HEK293T (cell line): ENCODE results near the gene REEP2.

Experiments used
- ARNT ChIP-seq: fragments of 450-650 bp; IDR thresholded peaks from 2 replicates; pipeline ENCODE4 v1.6.1; 2017; ENCODE audit warnings: mild to moderate bottlenecking
- BHLHE40 ChIP-seq: fragments of 450-650 bp; IDR thresholded peaks from 2 replicates; pipeline ENCODE4 v1.6.1; 2016; ENCODE audit warnings: mild to moderate bottlenecking, moderate library complexity, borderline replicate concordance
- CTBP1 ChIP-seq: fragments of 450-650 bp; IDR thresholded peaks from 2 replicates; pipeline ENCODE4 v1.6.1; 2016; ENCODE audit warnings: borderline replicate concordance
- ELF4 ChIP-seq: fragments of 450-650 bp; IDR thresholded peaks from 2 replicates; pipeline ENCODE4 v1.6.1; 2017; ENCODE audit warnings: antibody characterized with exemption
- FOXA1 ChIP-seq: fragments of 450-650 bp; IDR thresholded peaks from 2 replicates; pipeline ENCODE4 v1.6.1; 2016; ENCODE audit warnings: mild to moderate bottlenecking
- FOXK2 ChIP-seq: fragments of 450-650 bp; IDR thresholded peaks from 2 replicates; pipeline ENCODE4 v1.6.1; 2016; ENCODE audit warnings: mild to moderate bottlenecking
- FOXM1 ChIP-seq: fragments of 450-650 bp; IDR thresholded peaks from 2 replicates; pipeline ENCODE4 v1.6.1; 2017; ENCODE audit warnings: mild to moderate bottlenecking, borderline replicate concordance
- NFRKB ChIP-seq: fragments of 450-650 bp; IDR thresholded peaks from 2 replicates; pipeline ENCODE4 v1.6.1; 2016; ENCODE audit warnings: mild to moderate bottlenecking, moderate library complexity
- SP1 ChIP-seq: fragments of 450-650 bp; IDR thresholded peaks from 2 replicates; pipeline ENCODE4 v1.6.1; 2017
- SUZ12 ChIP-seq: fragments of 450-650 bp; IDR thresholded peaks from 2 replicates; pipeline ENCODE4 v1.6.1; 2016; ENCODE audit warnings: mild to moderate bottlenecking
- TARDBP ChIP-seq: fragments of 450-650 bp; IDR thresholded peaks from 2 replicates; pipeline ENCODE4 v1.6.1; 2016
- ZNF384 ChIP-seq: fragments of 450-650 bp; IDR thresholded peaks from 2 replicates; pipeline ENCODE4 v1.6.1; 2016

GRCh38 chr5:138459311-138459933, 20.6 kb downstream of the REEP2 start:
- TF ChIP-seq ARNT (no peak), FOXK2 (no peak), ELF4 (no peak), TARDBP (no peak), SP1 (no peak), SUZ12 (no peak), FOXM1 (no peak), CTBP1 (no peak), BHLHE40 (no peak), FOXA1 (no peak), ZNF384 (no peak), NFRKB (no peak)
